SH-SY5Y (cell line): Measurements from ENCODE around the gene MITF.

Experiments used
- GATA2 ChIP-seq: IDR thresholded peaks from 2 replicates; pipeline ENCODE4 v1.6.1; 2011; ENCODE audit warnings: mild to moderate bottlenecking, low read depth, low read length
- GATA3 ChIP-seq: IDR thresholded peaks from 2 replicates; pipeline ENCODE4 v1.6.1; 2011; ENCODE audit warnings: low read depth, mild to moderate bottlenecking, low read length, moderate library complexity

Gene MITF

GRCh38 chr3:69921651-69922050, 182.4 kb downstream of the MITF start:
- no peak for TF ChIP-seq GATA2
- no peak for TF ChIP-seq GATA3

- no peak for TF ChIP-seq GATA3
- TF ChIP-seq GATA2, result no peak
Observed at GRCh38 chr3:69922521-69923000, 183.3 kb downstream of the MITF start.

GRCh38 chr3:69925506-69925905, 186.2 kb downstream of the MITF start:
- TF ChIP-seq GATA3 (no peak), GATA2 (no peak)

GRCh38 chr3:69926385-69926784, 187.1 kb downstream of the MITF start:
- TF ChIP-seq GATA2 (no peak), GATA3 (no peak)

- TF ChIP-seq GATA3 (no peak), GATA2 (no peak)
Observed at GRCh38 chr3:69927571-69927970, 188.3 kb downstream of the MITF start.

- no peak for TF ChIP-seq GATA3
- TF ChIP-seq GATA2, result no peak
Observed at GRCh38 chr3:69929019-69929418, 189.8 kb downstream of the MITF start.

- TF ChIP-seq GATA2 (no peak), GATA3 (no peak)
Observed at GRCh38 chr3:69930564-69930963, 191.3 kb downstream of the MITF start.

- TF ChIP-seq GATA3 (no peak), GATA2 (no peak)
Observed at GRCh38 chr3:69932087-69932486, 192.8 kb downstream of the MITF start.

- TF ChIP-seq GATA2, result no peak
- TF ChIP-seq GATA3, result no peak
Observed at GRCh38 chr3:69932501-69932900, 193.2 kb downstream of the MITF start.

- TF ChIP-seq GATA2 (no peak), GATA3 (no peak)
Observed at GRCh38 chr3:69934398-69934797, 195.1 kb downstream of the MITF start.

- TF ChIP-seq GATA3 (no peak), GATA2 (no peak)
Observed at GRCh38 chr3:69936266-69936665, 197.0 kb downstream of the MITF start.

GRCh38 chr3:69938061-69938460, 198.8 kb downstream of the MITF start:
- TF ChIP-seq GATA3 (no peak), GATA2 (no peak)

GRCh38 chr3:69938931-69939330, 199.7 kb downstream of the MITF start:
- TF ChIP-seq GATA2 (no peak), GATA3 (no peak)

GRCh38 chr3:69941037-69941436, 201.8 kb downstream of the MITF start:
- TF ChIP-seq GATA3 (no peak), GATA2 (no peak)

GRCh38 chr3:69941439-69942176, 202.3 kb downstream of the MITF start:
- TF ChIP-seq GATA3, result no peak
- TF ChIP-seq GATA2, result no peak

- TF ChIP-seq GATA3 (no peak), GATA2 (no peak)
Observed at GRCh38 chr3:69944931-69945493, 205.7 kb downstream of the MITF start.
